H9 (cell line): ENCODE data around the gene LPAR2. TPM values are rescaled to one million over a fixed set of nuclear protein-coding genes. Genes with fewer than 3 reads are reported as not detected.

Source experiments
- DNase-seq: peaks from one replicate; pipeline ENCODE4 v3.0.0-alpha.2; 2017
- H2AFZ ChIP-seq: one replicate; pipeline ENCODE4 v1.6.1; 2013; ENCODE audit warnings: mild to moderate bottlenecking, low read length, control low read depth, moderate library complexity
- H2AK5ac ChIP-seq: 2 replicates; pipeline ENCODE4 v1.6.1; 2013; ENCODE audit warnings: low read length, control low read depth, mixed read lengths; ENCODE audit not compliant: insufficient read length
- H2BK120ac ChIP-seq: one replicate; pipeline ENCODE4 v1.6.1; 2013; ENCODE audit warnings: low read depth, mild to moderate bottlenecking, low read length, control low read depth, inconsistent platforms; ENCODE audit not compliant: poor library complexity, severe bottlenecking
- H2BK12ac ChIP-seq: 2 replicates; pipeline ENCODE4 v1.6.1; 2013; ENCODE audit warnings: low read length, control low read depth, mixed read lengths, low read depth; ENCODE audit not compliant: insufficient read length
- H2BK15ac ChIP-seq: 2 replicates; pipeline ENCODE4 v1.6.1; 2013; ENCODE audit warnings: low read depth, low read length, control low read depth
- H2BK20ac ChIP-seq: one replicate; pipeline ENCODE4 v1.6.1; 2013; ENCODE audit warnings: low read depth, mild to moderate bottlenecking, low read length, control low read depth, inconsistent platforms; ENCODE audit not compliant: poor library complexity, severe bottlenecking
- H2BK5ac ChIP-seq: 2 replicates; pipeline ENCODE4 v1.6.1; 2013; ENCODE audit warnings: low read length, control low read depth, mixed read lengths; ENCODE audit not compliant: insufficient read length
- H3K14ac ChIP-seq: 2 replicates; pipeline ENCODE4 v1.6.1; 2013; ENCODE audit warnings: low read length, control low read depth; ENCODE audit not compliant: insufficient read depth
- H3K18ac ChIP-seq: 2 replicates; pipeline ENCODE4 v1.6.1; 2013; ENCODE audit warnings: low read depth, mild to moderate bottlenecking, mixed read lengths, low read length, control low read depth; ENCODE audit not compliant: insufficient read length
- H3K23ac ChIP-seq: 2 replicates; pipeline ENCODE4 v1.6.1; 2013; ENCODE audit warnings: low read length, control low read depth, mixed read lengths, low read depth; ENCODE audit not compliant: insufficient read length
- H3K23me2 ChIP-seq: 2 replicates; pipeline ENCODE4 v1.6.1; 2013; ENCODE audit warnings: low read depth, mild to moderate bottlenecking, mixed read lengths, low read length, control low read depth; ENCODE audit not compliant: insufficient read length, poor library complexity, severe bottlenecking
- H3K27ac ChIP-seq: 2 replicates; pipeline ENCODE4 v1.5.1; 2013; ENCODE audit warnings: low read length, control low read depth, mixed read lengths, low read depth; ENCODE audit not compliant: insufficient read length
- H3K27me3 ChIP-seq: 2 replicates; pipeline ENCODE4 v1.6.1; 2013; ENCODE audit warnings: low read length, control low read depth, inconsistent platforms; ENCODE audit not compliant: insufficient read depth
- H3K4ac ChIP-seq: 2 replicates; pipeline ENCODE4 v1.6.1; 2013; ENCODE audit warnings: low read depth, mild to moderate bottlenecking, control low read depth, inconsistent platforms, low read length, moderate library complexity
- H3K4me1 ChIP-seq: 2 replicates; pipeline ENCODE4 v1.6.1; 2013; ENCODE audit warnings: low read length, control low read depth, inconsistent platforms; ENCODE audit not compliant: insufficient read depth
- H3K4me2 ChIP-seq: 2 replicates; pipeline ENCODE4 v1.6.1; 2013; ENCODE audit warnings: low read length, control low read depth, mixed read lengths; ENCODE audit not compliant: insufficient read length, insufficient read depth
- H3K56ac ChIP-seq: 2 replicates; pipeline ENCODE4 v1.6.1; 2013; ENCODE audit warnings: low read depth, mild to moderate bottlenecking, mixed read lengths, low read length, control low read depth; ENCODE audit not compliant: insufficient read length
- H3K79me1 ChIP-seq: 2 replicates; pipeline ENCODE4 v1.6.1; 2013; ENCODE audit warnings: low read depth, mild to moderate bottlenecking, moderate library complexity, low read length, control low read depth, inconsistent platforms; ENCODE audit not compliant: insufficient read depth, poor library complexity, severe bottlenecking
- H3K79me2 ChIP-seq: 2 replicates; pipeline ENCODE4 v1.6.1; 2013; ENCODE audit warnings: low read length, control low read depth, inconsistent platforms; ENCODE audit not compliant: insufficient read depth
- H3K9ac ChIP-seq: 2 replicates; pipeline ENCODE4 v1.6.1; 2013; ENCODE audit warnings: low read length, control low read depth, mixed read lengths; ENCODE audit not compliant: insufficient read length; ENCODE audit errors: extremely low read depth
- H3K9me3 ChIP-seq: one replicate; pipeline ENCODE4 v1.6.1; 2013; ENCODE audit warnings: low read depth, low read length, inconsistent platforms; ENCODE audit not compliant: control insufficient read depth
- H3T11ph ChIP-seq: one replicate; pipeline ENCODE4 v1.6.1; 2013; ENCODE audit warnings: mild to moderate bottlenecking, low read length, control low read depth, inconsistent platforms
- H4K20me1 ChIP-seq: one replicate; pipeline ENCODE4 v1.6.1; 2013; ENCODE audit not compliant: control insufficient read depth, insufficient read length, insufficient read depth
- H4K5ac ChIP-seq: 2 replicates; pipeline ENCODE4 v1.6.1; 2013; ENCODE audit warnings: low read depth, mild to moderate bottlenecking, mixed read lengths, low read length, control low read depth; ENCODE audit not compliant: insufficient read length
- H4K8ac ChIP-seq: replicated peaks from 2 replicates; pipeline ENCODE4 v1.6.1; 2013; ENCODE audit warnings: low read length, control low read depth, mixed read lengths, low read depth; ENCODE audit not compliant: insufficient read length
- H4K91ac ChIP-seq: 2 replicates; pipeline ENCODE4 v1.6.1; 2013; ENCODE audit warnings: low read depth, mild to moderate bottlenecking, moderate library complexity, mixed read lengths, low read length, control low read depth; ENCODE audit not compliant: insufficient read length
- H3K27ac Mint-ChIP-seq, 3 experiments: 2 replicates in 2 of 3; 3 replicates in 1 of 3; pipeline ENCODE4 v1.8.0; 2020 to 2021; ENCODE audit warnings: mixed read lengths in 3 of 3, mild to moderate bottlenecking in 1 of 3, moderate library complexity in 1 of 3
- H3K27me3 Mint-ChIP-seq: 2 replicates; pipeline ENCODE4 v1.8.0; 2021; ENCODE audit warnings: low read depth, mild to moderate bottlenecking, moderate library complexity, mixed read lengths
- H3K36me3 Mint-ChIP-seq, 3 experiments: 2 replicates in 2 of 3; 3 replicates in 1 of 3; pipeline ENCODE4 v1.8.0; 2020 to 2021; ENCODE audit warnings: low read depth in 3 of 3, mixed read lengths in 3 of 3; ENCODE audit not compliant: insufficient read depth in 1 of 3
- H3K4me1 Mint-ChIP-seq, 2 experiments: 2 replicates each; pipeline ENCODE4 v1.8.0; 2020; ENCODE audit warnings: mixed read lengths in 2 of 2
- H3K4me3 Mint-ChIP-seq, 2 experiments: 2 replicates in 1 of 2; 3 replicates in 1 of 2; pipeline ENCODE4 v1.8.0; 2020 to 2021; ENCODE audit warnings: mild to moderate bottlenecking in 2 of 2, mixed read lengths in 2 of 2, moderate library complexity in 1 of 2
- H3K9me3 Mint-ChIP-seq, 2 experiments: 2 replicates in 1 of 2; 3 replicates in 1 of 2; pipeline ENCODE4 v1.8.0; 2020; ENCODE audit warnings: mild to moderate bottlenecking in 2 of 2, mixed read lengths in 2 of 2, moderate library complexity in 1 of 2
- CTCF ChIP-seq: fragments of 200-600 bp; sonication (generic); conservative IDR thresholded peaks from 3 replicates; pipeline ENCODE4 v1.8.0; 2021; ENCODE audit warnings: antibody characterized with exemption, mild to moderate bottlenecking
- WGBS: extraction: QIAGEN DNeasy Blood & Tissue Kit; methylation state at CpG from one replicate; pipeline ENCODE4 v1.1.7; 2013; ENCODE audit warnings: missing lambda C conversion rate, low lambda C conversion rate, mixed read lengths; ENCODE audit not compliant: insufficient read length; ENCODE audit errors: extremely low coverage; 5-methylcytosine and 5-hydroxymethylcytosine counted together
- total RNA-seq: library from RNA; stranded (reverse); gene quantifications from 2 replicates; pipeline ENCODE4 v1.2.1, GENCODE V29; 2021

LPAR2 gene
- total RNA-seq, 1 experiment from 2014 or later, result 51.8 TPM

GRCh38 chr19:19615086-19615485 lies 12.9 kb downstream of the LPAR2 start:
- Histone ChIP-seq H2AK5ac (no peak overlapping the region), H2BK5ac (no peak overlapping the region), H2BK20ac (no peak overlapping the region), H3K9ac (no peak overlapping the region), H4K20me1 (no peaks in the 10 kb centered on the region), H3K18ac (no peak overlapping the region), H3K27me3 (no peaks in the 10 kb centered on the region; the same call in 1 of the 2 replicates), H3K4ac (no peak overlapping the region), H3K23ac (no peak overlapping the region), H4K91ac (no peak overlapping the region), H3K23me2 (peaks cover 8% of the 10 kb centered on the region), H3K56ac (no peak overlapping the region), H3K14ac (no peak overlapping the region), H2BK12ac (no peak overlapping the region), H2AFZ (no peak overlapping the region), H3K79me2 (no peaks in the 10 kb centered on the region), H3K4me2 (no peak overlapping the region), H4K8ac (no peak overlapping the region), H3K79me1 (no peaks in the 10 kb centered on the region), H3T11ph (no peak overlapping the region), H3K9me3 (no peaks in the 10 kb centered on the region), H4K5ac (no peak overlapping the region), H3K4me1 (no peaks in the 10 kb centered on the region), H2BK15ac (no peak overlapping the region), H2BK120ac (no peak overlapping the region), H3K27ac (no peak overlapping the region)
- H3K36me3 Mint-ChIP-seq, result no peaks in the 10 kb centered on the region
- no peak overlapping the region for H3K4me3 Mint-ChIP-seq
- no peaks in the 10 kb centered on the region for H3K9me3 Mint-ChIP-seq
- no peak for TF ChIP-seq CTCF
- peaks cover 12 to 19% of the 10 kb centered on the region in 2 experiments for H3K4me1 Mint-ChIP-seq
- DNase-seq, result no peak
- no peak overlapping the region for H3K27ac Mint-ChIP-seq
- WGBS, result no CpG with 5 or more reads among the region's 3 CpGs
- H3K27me3 Mint-ChIP-seq, result peaks cover 25% of the 10 kb centered on the region
